Transverse colon (tissue), 4 donors: ENCODE results near the gene PLIN4. TPM values are rescaled to one million over a fixed set of nuclear protein-coding genes. Genes with fewer than 3 reads are reported as not detected.

Source experiments
- DNase-seq: peaks from one replicate; pipeline ENCODE4 v3.0.0-alpha.2; 2019
- H3K27ac ChIP-seq, 4 donors: fragments of 200-600 bp; sonication (generic); 2 replicates each; pipeline ENCODE4 v1.5.1; 2016 to 2018; ENCODE audit warnings: inconsistent platforms in 4 of 4
- H3K27me3 ChIP-seq: fragments of 200-600 bp; sonication (generic); 2 replicates; pipeline ENCODE4 v1.5.1; 2017; ENCODE audit warnings: inconsistent platforms
- H3K36me3 ChIP-seq, 4 donors: fragments of 200-600 bp; sonication (generic); 2 replicates each; pipeline ENCODE4 v1.5.1; 2017 to 2019; ENCODE audit warnings: inconsistent platforms in 4 of 4
- H3K4me1 ChIP-seq, 4 donors: fragments of 200-600 bp; sonication (generic); 2 replicates each; pipeline ENCODE4 v1.5.1; 2017 to 2020; ENCODE audit warnings: inconsistent platforms in 4 of 4
- H3K4me3 ChIP-seq, 4 donors: fragments of 200-600 bp; sonication (generic); 1 replicate in 1 of 4; 2 replicates in 3 of 4; pipeline versions ENCODE4 v1.5.1 to v1.6.1; 2017 to 2019; ENCODE audit warnings: inconsistent platforms in 4 of 4
- H3K9me3 ChIP-seq, 2 donors: fragments of 200-600 bp; sonication (generic); 2 replicates each; pipeline ENCODE4 v1.5.1; 2017 to 2019; ENCODE audit warnings: inconsistent platforms in 2 of 2
- EP300 ChIP-seq: sonication (generic); formaldehyde crosslinking; IDR thresholded peaks from one replicate; pipeline ENCODE4 v1.6.1; 2017; ENCODE audit warnings: antibody characterized with exemption, low read depth
- POLR2A ChIP-seq: fragments of 450-650 bp; IDR thresholded peaks from one replicate; pipeline ENCODE4 v1.6.1; 2016; ENCODE audit warnings: antibody characterized with exemption, mild to moderate bottlenecking, moderate library complexity
- POLR2AphosphoS5 ChIP-seq, 3 donors: sonication (generic); formaldehyde crosslinking; IDR thresholded peaks; one replicate each; pipeline ENCODE4 v1.6.1; 2016; ENCODE audit warnings: antibody characterized with exemption in 3 of 3
- WGBS, 2 donors: methylation state at CpG; one replicate each; pipeline ENCODE4 v1.1.5; 2018; ENCODE audit warnings: low coverage in 1 of 2; 5-methylcytosine and 5-hydroxymethylcytosine counted together
- in situ Hi-C, 4 donors: fragments of 200-750 bp; cut with MboI; loops; one replicate each; pipeline versions ENCODE4 v1.15.0 to v1.15.1; 2017; ENCODE audit warnings: low sequenced_read_pairs in 3 of 4, low pct_ligation_motif_present in 1 of 4, low pct_unique_long_range_greater_than_20kb in 1 of 4
- intact Hi-C: fragments of 100-400 bp; cut with DNase I; formaldehyde crosslinking; loops from one replicate; pipeline ENCODE4 v1.15.1; 2023; ENCODE audit warnings: low total_unique reads
- total RNA-seq, 4 donors: library from RNA; depleted of rRNA; stranded (reverse); fragments of >200 nt; gene quantifications; one replicate each; pipeline ENCODE4 v1.1.0, GENCODE V29; 2016
- TF ChIP-seq, protein P1 (sequence below), 5 experiments: fragments of 200-600 bp in 3 of 5; fragments of 450-650 bp in 2 of 5; sonication (generic) in 3 of 5; IDR thresholded peaks; 1 replicate in 2 of 5; 2 replicates in 3 of 5; pipeline ENCODE4 v1.5.1; 2016 to 2017; ENCODE audit warnings: antibody characterized with exemption in 5 of 5, inconsistent platforms in 3 of 5, mild to moderate bottlenecking in 2 of 5, moderate library complexity in 1 of 5

PLIN4 gene
- total RNA-seq, 4 donors from 2014 or later, result 8.9 to 33.7 (median 22.2) TPM

DNA sequence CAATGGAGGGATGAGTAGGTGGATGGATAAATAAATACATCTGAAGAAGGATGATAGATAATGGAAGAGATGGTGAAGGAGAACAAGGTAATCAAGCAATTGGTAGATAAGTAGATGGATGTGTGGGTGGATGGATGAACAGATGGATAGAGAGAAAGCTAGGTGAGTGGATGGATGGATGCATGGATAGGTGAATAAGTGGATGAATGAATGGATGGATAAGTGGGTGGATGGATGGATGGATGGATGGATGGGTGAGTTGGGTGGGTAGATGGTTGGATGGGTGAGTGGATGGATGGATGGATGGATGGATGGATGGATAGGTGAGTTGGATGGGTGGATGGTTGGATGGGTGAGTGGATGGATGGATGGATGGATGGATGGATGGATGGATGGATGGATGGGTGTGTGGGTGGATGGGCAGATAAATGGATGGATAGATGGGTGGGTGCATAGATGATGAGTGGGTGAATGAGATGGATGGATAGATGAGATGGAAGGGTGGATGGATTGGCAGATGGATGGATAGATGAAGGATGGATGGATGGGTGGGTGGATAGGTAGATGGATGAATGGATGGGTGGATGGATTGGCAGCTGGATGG, 34.9 kb upstream of the PLIN4 start:
- no peak overlapping the region for H3K4me3 ChIP-seq
- intact Hi-C loops (no loop called here), in situ Hi-C loops (no loop called here)
- no peaks in the 10 kb centered on the region for H3K9me3 ChIP-seq
- H3K27ac ChIP-seq, result no peak overlapping the region
- TF ChIP-seq EP300, result no peak
- TF ChIP-seq POLR2A, result no peak
- TF ChIP-seq, protein P1, sequence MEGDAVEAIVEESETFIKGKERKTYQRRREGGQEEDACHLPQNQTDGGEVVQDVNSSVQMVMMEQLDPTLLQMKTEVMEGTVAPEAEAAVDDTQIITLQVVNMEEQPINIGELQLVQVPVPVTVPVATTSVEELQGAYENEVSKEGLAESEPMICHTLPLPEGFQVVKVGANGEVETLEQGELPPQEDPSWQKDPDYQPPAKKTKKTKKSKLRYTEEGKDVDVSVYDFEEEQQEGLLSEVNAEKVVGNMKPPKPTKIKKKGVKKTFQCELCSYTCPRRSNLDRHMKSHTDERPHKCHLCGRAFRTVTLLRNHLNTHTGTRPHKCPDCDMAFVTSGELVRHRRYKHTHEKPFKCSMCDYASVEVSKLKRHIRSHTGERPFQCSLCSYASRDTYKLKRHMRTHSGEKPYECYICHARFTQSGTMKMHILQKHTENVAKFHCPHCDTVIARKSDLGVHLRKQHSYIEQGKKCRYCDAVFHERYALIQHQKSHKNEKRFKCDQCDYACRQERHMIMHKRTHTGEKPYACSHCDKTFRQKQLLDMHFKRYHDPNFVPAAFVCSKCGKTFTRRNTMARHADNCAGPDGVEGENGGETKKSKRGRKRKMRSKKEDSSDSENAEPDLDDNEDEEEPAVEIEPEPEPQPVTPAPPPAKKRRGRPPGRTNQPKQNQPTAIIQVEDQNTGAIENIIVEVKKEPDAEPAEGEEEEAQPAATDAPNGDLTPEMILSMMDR (IDR thresholded peaks at IDR 0.05), result no peak
- no peak for TF ChIP-seq POLR2AphosphoS5 (IDR thresholded peaks at IDR 0.05)
- DNase-seq, result no peak
- peaks cover 0 to 7% (median 1%) of the 10 kb centered on the region in 4 donors for H3K4me1 ChIP-seq
- peaks cover 8% of the 10 kb centered on the region for H3K27me3 ChIP-seq
- H3K36me3 ChIP-seq, result no peaks in the 10 kb centered on the region

DNA sequence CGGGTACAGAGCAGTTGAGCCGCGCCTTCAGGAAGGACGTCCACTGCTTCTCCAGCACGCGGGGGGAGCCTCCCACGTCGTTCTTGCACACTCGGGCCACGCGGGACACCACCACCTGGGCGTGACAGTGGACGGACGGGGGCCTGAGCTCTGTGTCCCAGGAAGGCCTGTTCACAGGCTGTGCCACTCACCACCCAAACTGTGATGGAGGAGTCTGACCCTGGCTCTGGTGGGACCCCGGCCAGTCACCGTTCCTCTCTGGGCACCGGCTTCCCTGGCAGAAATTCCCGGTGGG, 34.2 kb upstream of the PLIN4 start:
- H3K4me1 ChIP-seq, result peaks cover 0 to 4% (median 0%) of the 10 kb centered on the region in 4 donors
- no peak overlapping the region for H3K4me3 ChIP-seq
- H3K27me3 ChIP-seq, result peaks cover 9% of the 10 kb centered on the region
- H3K36me3 ChIP-seq, result no peaks in the 10 kb centered on the region
- in situ Hi-C loops, result no loop called here
- no peaks in the 10 kb centered on the region for H3K9me3 ChIP-seq
- no peak overlapping the region for H3K27ac ChIP-seq
- no peak for DNase-seq
- WGBS, 2 donors, result 42% methylated on average over 18 of the region's 18 CpGs; no CpG with 5 or more reads in 1 of the 2 donors
- TF ChIP-seq, protein P1 (IDR thresholded peaks at IDR 0.05), result no peak
- TF ChIP-seq POLR2A, result no peak
- no peak for TF ChIP-seq POLR2AphosphoS5 (IDR thresholded peaks at IDR 0.05)
- no peak for TF ChIP-seq EP300
- intact Hi-C loops, result no loop called here

- DNase-seq, result no peak
- WGBS, 2 donors, result 74 to 80% methylated on average over 1 to 17 of the region's 26 CpGs
- Histone ChIP-seq H3K27me3 (peaks cover 12% of the 10 kb centered on the region), H3K36me3 (no peaks in the 10 kb centered on the region), H3K4me3 (no peak overlapping the region), H3K27ac (no peak overlapping the region), H3K9me3 (no peaks in the 10 kb centered on the region), H3K4me1 (no peaks in the 10 kb centered on the region)
- in situ Hi-C loops, result no loop called here
- TF ChIP-seq, protein P1 (IDR thresholded peaks at IDR 0.05), result no peak
- no peak for TF ChIP-seq POLR2A
- no peak for TF ChIP-seq EP300
- TF ChIP-seq POLR2AphosphoS5 (IDR thresholded peaks at IDR 0.05), result no peak
- intact Hi-C loops, result no loop called here
Observed at GRCh38 chr19:4550479-4551050, 32.3 kb upstream of the PLIN4 start.

DNA sequence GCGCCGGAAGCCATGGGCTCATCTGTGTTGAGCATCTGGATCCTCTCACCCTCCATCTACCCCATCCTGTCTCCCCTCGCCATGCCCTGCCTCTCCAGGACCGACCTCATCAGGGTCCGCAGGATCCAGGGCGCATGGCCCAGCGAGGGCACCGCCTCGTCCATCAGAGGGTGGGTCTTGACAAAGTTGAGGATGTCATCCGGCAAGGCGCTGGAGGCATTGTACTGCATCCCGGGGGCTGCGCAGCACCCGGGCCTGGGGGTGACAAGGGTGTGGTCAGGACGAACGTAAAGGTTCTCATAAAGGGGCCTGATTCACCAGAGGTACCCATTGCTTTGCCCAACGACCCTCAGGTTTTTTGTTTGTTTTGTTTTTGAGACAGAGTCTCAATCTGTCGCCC, 31.7 kb upstream of the PLIN4 start:
- in situ Hi-C loops (no loop called here), intact Hi-C loops (no loop called here)
- Histone ChIP-seq H3K4me1 (no peaks in the 10 kb centered on the region), H3K27me3 (peaks cover 12% of the 10 kb centered on the region), H3K36me3 (no peaks in the 10 kb centered on the region), H3K9me3 (no peaks in the 10 kb centered on the region), H3K4me3 (no peak overlapping the region), H3K27ac (no peak overlapping the region)
- DNase-seq, result no peak
- no peak for TF ChIP-seq EP300
- no peak for TF ChIP-seq POLR2AphosphoS5 (IDR thresholded peaks at IDR 0.05)
- no peak for TF ChIP-seq POLR2A
- TF ChIP-seq, protein P1 (IDR thresholded peaks at IDR 0.05), result no peak
- WGBS, 2 donors, result 76 to 92% methylated on average over 6 to 18 of the region's 18 CpGs
